ENCODE measurements around the gene RAD54L. TPM values are rescaled to one million over a fixed set of nuclear protein-coding genes. Genes with fewer than 3 reads are reported as not detected.

The RAD54L gene
- total RNA-seq, 2 experiments from 2014 or later: 47.9 to 50.8 TPM

- DNase-seq: no peak
- H3K27me3 Mint-ChIP-seq: no peaks in the 10 kb centered on the region
- H3K36me3 Mint-ChIP-seq: peaks cover 41% of the 10 kb centered on the region
- H3K27ac Mint-ChIP-seq: no peak overlapping the region
- POLR2A ChIA-PET: no interaction called here
- H3K4me1 Mint-ChIP-seq: peaks cover 12% of the 10 kb centered on the region
- no peak for ATAC-seq (ENCODE audit: low read depth)
- H3K4me3 Mint-ChIP-seq: no peak overlapping the region
- H3K9me3 Mint-ChIP-seq: no peaks in the 10 kb centered on the region
Observed at GRCh38 chr1:46280092-46280491, 32.5 kb downstream of the RAD54L start.

GRCh38 chr1:46281021-46281420 is 33.5 kb downstream of the RAD54L start:
- peak overlapping the region; percentile 8 for H3K27ac Mint-ChIP-seq
- H3K27me3 Mint-ChIP-seq: no peaks in the 10 kb centered on the region
- H3K9me3 Mint-ChIP-seq: no peaks in the 10 kb centered on the region
- DNase-seq (no peak), ATAC-seq (ENCODE audit: low read depth) (no peak)
- POLR2A ChIA-PET: interaction anchor here (1.2 kb wide), 1 partner anchor 38 kb away, joined by 3 read pairs; no protein-coding TSS in a partner anchor
- peaks cover 18% of the 10 kb centered on the region for H3K4me1 Mint-ChIP-seq
- H3K36me3 Mint-ChIP-seq: peaks cover 36% of the 10 kb centered on the region
- H3K4me3 Mint-ChIP-seq: no peak overlapping the region

- H3K4me3 Mint-ChIP-seq: no peak overlapping the region
- DNase-seq (no peak), ATAC-seq (ENCODE audit: low read depth) (no peak)
- H3K9me3 Mint-ChIP-seq: no peaks in the 10 kb centered on the region
- H3K4me1 Mint-ChIP-seq: peaks cover 33% of the 10 kb centered on the region
- H3K27ac Mint-ChIP-seq: peak overlapping the region; percentile 49
- POLR2A ChIA-PET: interaction anchor here (0.7 to 3.1 kb wide), 4 partner anchors 13 to 64 kb away, joined by 5 to 21 read pairs (median 10); partner anchors contain the start of genes LRRC41, RAD54L and UQCRH
- H3K36me3 Mint-ChIP-seq: peaks cover 37% of the 10 kb centered on the region
- no peaks in the 10 kb centered on the region for H3K27me3 Mint-ChIP-seq
Observed at GRCh38 chr1:46284058-46284457, 36.5 kb downstream of the RAD54L start.

GRCh38 chr1:46284597-46285564 is 37.3 kb downstream of the RAD54L start:
- Mint-ChIP-seq H3K27me3 (no peaks in the 10 kb centered on the region), H3K4me1 (peaks cover 35% of the 10 kb centered on the region), H3K27ac (peak overlapping the region; percentile 89), H3K9me3 (no peaks in the 10 kb centered on the region), H3K36me3 (peaks cover 41% of the 10 kb centered on the region), H3K4me3 (no peak overlapping the region)
- DNase-seq (no peak), ATAC-seq (ENCODE audit: low read depth) (no peak)
- POLR2A ChIA-PET: interaction anchor here (0.9 to 3.1 kb wide), 5 partner anchors 8 to 63 kb away, joined by 3 to 21 read pairs (median 9); partner anchors contain the start of genes LRRC41, RAD54L and UQCRH

GRCh38 chr1:46285730-46286477 is 38.3 kb downstream of the RAD54L start:
- DNase-seq (peak; percentile 63), ATAC-seq (ENCODE audit: low read depth) (peak; percentile 92)
- Mint-ChIP-seq H3K27ac (peak overlapping the region; percentile 89), H3K27me3 (no peaks in the 10 kb centered on the region), H3K9me3 (no peaks in the 10 kb centered on the region), H3K4me1 (peaks cover 35% of the 10 kb centered on the region), H3K36me3 (peaks cover 42% of the 10 kb centered on the region), H3K4me3 (peak overlapping the region; percentile 25)
- POLR2A ChIA-PET: interaction anchor here (0.6 to 3.1 kb wide), 8 partner anchors 9 to 433 kb away, joined by 3 to 21 read pairs (median 5); partner anchors contain the start of genes EFCAB14, LRRC41, RAD54L and UQCRH

GRCh38 chr1:46288485-46289133 is 41.0 kb downstream of the RAD54L start:
- Mint-ChIP-seq H3K4me1 (peaks cover 32% of the 10 kb centered on the region), H3K4me3 (no peak overlapping the region), H3K36me3 (peaks cover 30% of the 10 kb centered on the region), H3K27me3 (no peaks in the 10 kb centered on the region), H3K9me3 (no peaks in the 10 kb centered on the region), H3K27ac (peak overlapping the region; percentile 30)
- ATAC-seq (ENCODE audit: low read depth) (no peak), DNase-seq (no peak)
- POLR2A ChIA-PET: interaction anchor here (3.0 kb wide), 1 partner anchor 15 kb away, joined by 14 read pairs; the partner anchor contains the start of genes LRRC41 and UQCRH

- Mint-ChIP-seq H3K36me3 (peaks cover 25% of the 10 kb centered on the region), H3K4me3 (no peak overlapping the region), H3K27ac (no peak overlapping the region), H3K4me1 (peaks cover 29% of the 10 kb centered on the region), H3K27me3 (no peaks in the 10 kb centered on the region), H3K9me3 (no peaks in the 10 kb centered on the region)
- ATAC-seq (ENCODE audit: low read depth) (no peak), DNase-seq (no peak)
- POLR2A ChIA-PET: interaction anchor here (3.0 kb wide), 1 partner anchor 14 kb away, joined by 14 read pairs; the partner anchor contains the start of genes LRRC41 and UQCRH
Observed at GRCh38 chr1:46289134-46289494, 41.6 kb downstream of the RAD54L start.

GRCh38 chr1:46289976-46290375 is 42.4 kb downstream of the RAD54L start:
- peaks cover 24% of the 10 kb centered on the region for H3K4me1 Mint-ChIP-seq
- no peak overlapping the region for H3K4me3 Mint-ChIP-seq
- H3K27ac Mint-ChIP-seq: peak overlapping the region; percentile 51
- H3K27me3 Mint-ChIP-seq: no peaks in the 10 kb centered on the region
- H3K9me3 Mint-ChIP-seq: no peaks in the 10 kb centered on the region
- H3K36me3 Mint-ChIP-seq: peaks cover 20% of the 10 kb centered on the region
- DNase-seq (no peak), ATAC-seq (ENCODE audit: low read depth) (no peak)
- POLR2A ChIA-PET: interaction anchor here (0.5 to 3.0 kb wide), 4 partner anchors 9 to 45 kb away, joined by 3 to 14 read pairs (median 4); partner anchors contain the start of genes LRRC41 and UQCRH

- Mint-ChIP-seq H3K4me3 (no peak overlapping the region), H3K27ac (no peak overlapping the region), H3K9me3 (no peaks in the 10 kb centered on the region), H3K27me3 (no peaks in the 10 kb centered on the region), H3K36me3 (peaks cover 24% of the 10 kb centered on the region), H3K4me1 (peaks cover 3% of the 10 kb centered on the region)
- ATAC-seq (ENCODE audit: low read depth) (no peak), DNase-seq (no peak)
- POLR2A ChIA-PET: interaction anchor here (1.6 kb wide), 1 partner anchor 13 kb away, joined by 4 read pairs; no protein-coding TSS in a partner anchor
Observed at GRCh38 chr1:46295306-46295705, 47.7 kb downstream of the RAD54L start.

GRCh38 chr1:46298387-46298786 is 50.8 kb downstream of the RAD54L start:
- Mint-ChIP-seq H3K4me3 (no peak overlapping the region), H3K27ac (no peak overlapping the region), H3K36me3 (peaks cover 27% of the 10 kb centered on the region), H3K4me1 (peaks cover 16% of the 10 kb centered on the region), H3K27me3 (no peaks in the 10 kb centered on the region), H3K9me3 (no peaks in the 10 kb centered on the region)
- DNase-seq (no peak), ATAC-seq (ENCODE audit: low read depth) (no peak)
- POLR2A ChIA-PET: interaction anchor here (1.3 to 1.6 kb wide), 2 partner anchors 8 to 50 kb away, joined by 3 to 4 read pairs; partner anchors contain the start of gene RAD54L

- peaks cover 27% of the 10 kb centered on the region for H3K36me3 Mint-ChIP-seq
- no peaks in the 10 kb centered on the region for H3K9me3 Mint-ChIP-seq
- POLR2A ChIA-PET: interaction anchor here (0.6 to 1.7 kb wide), 5 partner anchors 10 to 54 kb away, joined by 3 to 5 read pairs (median 4); partner anchors contain the start of gene NSUN4
- ATAC-seq (ENCODE audit: low read depth) (no peak), DNase-seq (no peak)
- no peaks in the 10 kb centered on the region for H3K27me3 Mint-ChIP-seq
- peak overlapping the region; percentile 99 for H3K27ac Mint-ChIP-seq
- H3K4me1 Mint-ChIP-seq: peaks cover 23% of the 10 kb centered on the region
- H3K4me3 Mint-ChIP-seq: peak overlapping the region; percentile 93
Observed at GRCh38 chr1:46300673-46301405, 53.3 kb downstream of the RAD54L start.

GRCh38 chr1:46301406-46301807 is 53.8 kb downstream of the RAD54L start:
- peaks cover 26% of the 10 kb centered on the region for H3K36me3 Mint-ChIP-seq
- H3K9me3 Mint-ChIP-seq: no peaks in the 10 kb centered on the region
- H3K27ac Mint-ChIP-seq: peak overlapping the region; percentile 99
- POLR2A ChIA-PET: interaction anchor here (0.6 to 1.7 kb wide), 5 partner anchors 10 to 54 kb away, joined by 3 to 5 read pairs (median 4); partner anchors contain the start of gene NSUN4
- no peaks in the 10 kb centered on the region for H3K27me3 Mint-ChIP-seq
- DNase-seq (no peak), ATAC-seq (ENCODE audit: low read depth) (no peak)
- H3K4me1 Mint-ChIP-seq: peaks cover 27% of the 10 kb centered on the region
- peak overlapping the region; percentile 93 for H3K4me3 Mint-ChIP-seq

Data from activated naive CD8-positive, alpha-beta T cell treated with anti-CD3 and anti-CD28 coated beads, Interleukin-2, amount 10 ng/mL, durations not matched to agents 7 days and 5 days (primary cell).